Chondrocyte (in vitro differentiated cells): ENCODE results near the gene ELFN2. TPM values are rescaled to one million over a fixed set of nuclear protein-coding genes. Genes with fewer than 3 reads are reported as not detected.

Source experiments
- DNase-seq: peaks from one replicate; pipeline ENCODE4 v3.0.0; 2021; ENCODE audit warnings: mixed read lengths, low spot score
- H3K27ac Mint-ChIP-seq: one replicate; pipeline ENCODE4 v1.8.0; 2021; ENCODE audit warnings: mild to moderate bottlenecking, moderate library complexity, mixed read lengths; ENCODE audit not compliant: unreplicated experiment
- H3K27me3 Mint-ChIP-seq: 2 replicates; pipeline ENCODE4 v1.8.0; 2021; ENCODE audit warnings: low read depth, mixed read lengths
- H3K36me3 Mint-ChIP-seq: 2 replicates; pipeline ENCODE4 v1.8.0; 2021; ENCODE audit warnings: low read depth, mixed read lengths
- H3K4me1 Mint-ChIP-seq: 2 replicates; pipeline ENCODE4 v1.8.0; 2021; ENCODE audit warnings: low read depth, mild to moderate bottlenecking, mixed read lengths
- H3K4me3 Mint-ChIP-seq: one replicate; pipeline ENCODE4 v1.8.0; 2021; ENCODE audit warnings: mild to moderate bottlenecking, moderate library complexity, mixed read lengths; ENCODE audit not compliant: unreplicated experiment
- H3K9me3 Mint-ChIP-seq: 2 replicates; pipeline ENCODE4 v1.8.0; 2021; ENCODE audit warnings: low read depth, mixed read lengths
- total RNA-seq: library from RNA; stranded (reverse); gene quantifications from 3 replicates; pipeline ENCODE4 v1.2.1, GENCODE V29; 2021
- TF ChIP-seq, protein P1 (sequence below): fragments of 200-600 bp; sonication (generic); IDR thresholded peaks from 2 replicates; pipeline ENCODE4 v1.5.0; 2021; ENCODE audit warnings: antibody characterized with exemption, mild to moderate bottlenecking, moderate library complexity

ELFN2 gene
- total RNA-seq, 1 donor from 2014 or later = 0.65 TPM

DNA sequence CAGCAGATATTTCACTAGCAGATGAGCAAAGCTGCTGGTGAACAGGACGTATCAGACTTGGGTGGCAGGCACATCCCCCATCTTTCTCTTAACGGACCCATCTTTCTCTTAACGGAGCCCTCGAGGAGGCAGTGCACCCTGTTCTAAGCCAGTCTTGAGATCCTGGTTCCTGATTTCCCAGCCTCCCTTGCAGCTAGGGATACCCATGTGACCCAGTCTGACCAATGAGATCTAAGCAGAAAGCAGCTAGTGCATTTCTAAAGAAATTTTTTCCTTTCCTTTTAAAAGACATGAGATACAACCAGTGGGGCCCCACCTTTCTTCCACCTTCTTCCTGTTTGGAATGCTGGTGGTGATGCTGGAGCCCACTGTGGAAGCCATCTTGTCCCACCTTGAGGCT, 13.6 kb upstream of the ELFN2 start:
- DNase-seq = no peak
- no peaks in the 10 kb centered on the region for H3K4me1 Mint-ChIP-seq
- H3K9me3 Mint-ChIP-seq = peaks cover 10% of the 10 kb centered on the region
- H3K4me3 Mint-ChIP-seq = no peak overlapping the region
- H3K36me3 Mint-ChIP-seq = peaks cover 4% of the 10 kb centered on the region
- TF ChIP-seq, protein P1, sequence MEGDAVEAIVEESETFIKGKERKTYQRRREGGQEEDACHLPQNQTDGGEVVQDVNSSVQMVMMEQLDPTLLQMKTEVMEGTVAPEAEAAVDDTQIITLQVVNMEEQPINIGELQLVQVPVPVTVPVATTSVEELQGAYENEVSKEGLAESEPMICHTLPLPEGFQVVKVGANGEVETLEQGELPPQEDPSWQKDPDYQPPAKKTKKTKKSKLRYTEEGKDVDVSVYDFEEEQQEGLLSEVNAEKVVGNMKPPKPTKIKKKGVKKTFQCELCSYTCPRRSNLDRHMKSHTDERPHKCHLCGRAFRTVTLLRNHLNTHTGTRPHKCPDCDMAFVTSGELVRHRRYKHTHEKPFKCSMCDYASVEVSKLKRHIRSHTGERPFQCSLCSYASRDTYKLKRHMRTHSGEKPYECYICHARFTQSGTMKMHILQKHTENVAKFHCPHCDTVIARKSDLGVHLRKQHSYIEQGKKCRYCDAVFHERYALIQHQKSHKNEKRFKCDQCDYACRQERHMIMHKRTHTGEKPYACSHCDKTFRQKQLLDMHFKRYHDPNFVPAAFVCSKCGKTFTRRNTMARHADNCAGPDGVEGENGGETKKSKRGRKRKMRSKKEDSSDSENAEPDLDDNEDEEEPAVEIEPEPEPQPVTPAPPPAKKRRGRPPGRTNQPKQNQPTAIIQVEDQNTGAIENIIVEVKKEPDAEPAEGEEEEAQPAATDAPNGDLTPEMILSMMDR = no peak
- peaks cover 7% of the 10 kb centered on the region for H3K27me3 Mint-ChIP-seq
- no peak overlapping the region for H3K27ac Mint-ChIP-seq

DNA sequence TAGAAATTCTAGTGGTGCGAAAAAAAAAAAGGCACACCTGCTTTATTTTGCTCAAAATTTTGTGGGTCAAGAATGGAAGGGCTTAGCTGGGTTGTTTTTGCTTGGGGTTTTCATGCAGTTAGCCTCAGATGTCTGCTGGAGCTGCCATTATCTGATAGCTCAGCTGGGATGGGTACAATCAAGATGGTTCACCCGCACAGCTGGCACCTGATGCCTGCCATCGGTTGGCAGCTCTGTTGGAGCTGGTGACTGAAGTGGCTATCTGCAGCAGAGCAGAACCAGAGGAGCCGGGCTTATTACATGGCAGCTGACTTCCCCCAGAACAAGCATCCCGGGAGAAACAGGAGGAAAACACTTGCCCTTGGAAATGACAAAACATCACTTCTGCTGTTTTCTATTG, 12.1 kb upstream of the ELFN2 start:
- Mint-ChIP-seq H3K4me1 (peaks cover under 1% of the 10 kb centered on the region), H3K27me3 (peaks cover 5% of the 10 kb centered on the region), H3K27ac (no peak overlapping the region), H3K4me3 (no peak overlapping the region), H3K36me3 (peaks cover 4% of the 10 kb centered on the region), H3K9me3 (peaks cover 10% of the 10 kb centered on the region)
- DNase-seq = no peak
- TF ChIP-seq, protein P1 = no peak

DNA sequence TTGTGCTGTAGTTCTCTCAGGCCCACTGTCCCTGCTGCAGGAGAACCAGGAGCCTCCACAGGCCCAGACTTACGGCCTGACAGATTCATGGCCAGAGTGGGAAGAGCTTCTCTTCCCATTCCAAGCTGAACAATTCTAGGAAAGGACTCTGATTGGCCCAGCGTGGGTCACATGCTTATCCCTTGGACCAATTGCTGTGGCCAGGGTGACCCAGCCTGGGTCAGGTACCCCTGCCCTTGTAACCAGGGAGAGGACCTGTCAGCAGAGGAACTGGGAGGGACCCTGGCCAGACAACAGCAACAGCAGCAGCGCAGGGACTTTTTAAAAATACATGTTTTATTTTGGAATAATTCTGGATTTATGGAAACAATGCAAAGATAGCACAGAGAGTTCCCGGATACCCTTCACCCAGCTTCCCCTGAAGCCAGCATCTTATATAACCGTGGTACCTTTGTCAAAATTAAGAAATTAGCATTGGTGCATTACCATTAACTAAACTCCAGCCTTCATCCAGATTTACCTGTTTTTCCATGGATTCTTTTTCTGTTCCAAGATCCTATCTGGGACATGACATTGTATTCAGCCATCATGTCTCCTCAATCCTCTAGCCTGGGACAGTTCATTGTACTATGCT, 8.8 kb upstream of the ELFN2 start:
- TF ChIP-seq, protein P1 = no peak
- no peak overlapping the region for H3K4me3 Mint-ChIP-seq
- no peaks in the 10 kb centered on the region for H3K27me3 Mint-ChIP-seq
- no peak for DNase-seq
- H3K9me3 Mint-ChIP-seq = peaks cover 12% of the 10 kb centered on the region
- peaks cover 22% of the 10 kb centered on the region for H3K4me1 Mint-ChIP-seq
- H3K27ac Mint-ChIP-seq = no peak overlapping the region
- peaks cover 4% of the 10 kb centered on the region for H3K36me3 Mint-ChIP-seq

DNA sequence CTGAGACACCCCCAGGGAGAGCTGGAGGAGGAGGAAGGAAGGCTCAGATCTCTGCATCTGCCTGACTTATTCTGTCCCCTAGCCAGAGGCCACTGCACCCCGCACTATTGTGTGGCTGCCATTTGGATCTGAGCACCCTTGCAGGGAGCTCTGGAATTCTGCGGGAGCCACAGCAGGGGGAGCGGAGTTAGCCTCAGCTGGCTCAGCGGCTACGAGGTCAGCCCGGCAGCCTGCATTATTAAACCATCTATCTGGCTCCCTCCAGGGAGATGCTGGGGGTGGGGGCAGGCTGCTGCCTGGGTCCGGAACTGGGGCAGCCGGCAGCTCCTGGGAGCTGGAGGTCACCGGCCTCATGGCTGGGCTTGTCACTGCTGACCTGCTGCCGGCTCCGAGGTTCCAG, 6.5 kb upstream of the ELFN2 start:
- peaks cover 34% of the 10 kb centered on the region for H3K4me1 Mint-ChIP-seq
- no peak overlapping the region for H3K4me3 Mint-ChIP-seq
- no peak overlapping the region for H3K27ac Mint-ChIP-seq
- DNase-seq = no peak
- TF ChIP-seq, protein P1 = no peak
- H3K36me3 Mint-ChIP-seq = peaks cover 4% of the 10 kb centered on the region
- peaks cover 6% of the 10 kb centered on the region for H3K9me3 Mint-ChIP-seq
- no peaks in the 10 kb centered on the region for H3K27me3 Mint-ChIP-seq

- TF ChIP-seq, protein P1 = no peak
- Mint-ChIP-seq H3K36me3 (peaks cover 4% of the 10 kb centered on the region), H3K9me3 (peaks cover 6% of the 10 kb centered on the region), H3K4me1 (peaks cover 34% of the 10 kb centered on the region), H3K27me3 (no peaks in the 10 kb centered on the region), H3K27ac (peak overlapping the region; percentile 92), H3K4me3 (no peak overlapping the region)
- no peak for DNase-seq
Measured at GRCh38 chr22:37432708-37433054, 5.4 kb upstream of the ELFN2 start.
